HG02623 (cell line): ENCODE data around the gene BEND5.

Experiments used
- ATAC-seq: cut with Tn5 transposase; IDR thresholded peaks from one replicate; pipeline ENCODE4 v1.9.1; 2021; ENCODE audit warnings: moderate library complexity; ENCODE audit not compliant: unreplicated experiment

Gene BEND5

GRCh38 chr1:48681476-48682305 is 95.0 kb downstream of the BEND5 start:
- no peak for ATAC-seq

- ATAC-seq: no peak
Observed at GRCh38 chr1:48680411-48681035, 96.2 kb downstream of the BEND5 start.

GRCh38 chr1:48679859-48680258 is 96.8 kb downstream of the BEND5 start:
- no peak for ATAC-seq

GRCh38 chr1:48678710-48679505 is 97.8 kb downstream of the BEND5 start:
- peak; percentile 39 for ATAC-seq
